Type B pancreatic cell (in vitro differentiated cells): Measurements from ENCODE around the gene CDKAL1. TPM values are rescaled to one million over a fixed set of nuclear protein-coding genes. Genes with fewer than 3 reads are reported as not detected.

ENCODE experiments used
- DNase-seq: peaks from one replicate; pipeline ENCODE4 v3.0.0; 2021; ENCODE audit warnings: mixed read lengths; ENCODE audit not compliant: unreplicated experiment; ENCODE audit errors: extremely low spot score
- H3K27ac Mint-ChIP-seq: 2 replicates; pipeline ENCODE4 v1.8.0; 2021; ENCODE audit warnings: mild to moderate bottlenecking, mixed read lengths
- H3K27me3 Mint-ChIP-seq: 2 replicates; pipeline ENCODE4 v1.8.0; 2021; ENCODE audit warnings: mixed read lengths
- H3K36me3 Mint-ChIP-seq: 2 replicates; pipeline ENCODE4 v1.8.0; 2021; ENCODE audit warnings: mixed read lengths
- H3K4me1 Mint-ChIP-seq: one replicate; pipeline ENCODE4 v1.8.0; 2021; ENCODE audit warnings: mixed read lengths; ENCODE audit not compliant: unreplicated experiment
- H3K4me3 Mint-ChIP-seq: 2 replicates; pipeline ENCODE4 v1.8.0; 2021; ENCODE audit warnings: mild to moderate bottlenecking, mixed read lengths
- H3K9me3 Mint-ChIP-seq: 2 replicates; pipeline ENCODE4 v1.8.0; 2021; ENCODE audit warnings: mixed read lengths
- total RNA-seq: library from RNA; stranded (reverse); gene quantifications from 2 replicates; pipeline ENCODE4 v1.2.1, GENCODE V29; 2021; ENCODE audit warnings: low replicate concordance
- TF ChIP-seq, protein P1 (sequence below): fragments of 200-600 bp; sonication (generic); conservative IDR thresholded peaks from 2 replicates; pipeline ENCODE4 v1.5.0; 2021; ENCODE audit warnings: antibody characterized with exemption, mild to moderate bottlenecking

The CDKAL1 gene
- total RNA-seq, 1 donor from 2014 or later = 21.0 TPM

DNA sequence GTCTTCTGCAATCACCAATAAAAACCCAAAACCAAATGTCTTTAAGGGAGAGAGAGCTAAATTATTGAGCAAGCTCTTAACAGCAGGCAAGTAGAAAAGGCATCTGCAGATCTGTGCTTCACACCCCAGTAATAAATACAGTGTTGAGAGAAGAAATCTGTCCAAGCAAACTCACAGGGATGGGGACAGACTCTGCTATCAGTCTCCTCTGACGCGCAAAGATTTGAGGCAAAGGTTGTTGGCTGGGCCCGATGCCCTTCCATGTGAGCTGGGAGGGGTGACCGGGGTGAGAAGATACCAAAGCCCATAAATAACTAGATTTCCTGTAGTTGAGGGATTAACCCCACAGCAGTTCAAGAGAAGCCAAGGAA is 744.1 kb downstream of the CDKAL1 start:
- Mint-ChIP-seq H3K27ac (no peak overlapping the region), H3K9me3 (peaks cover 18% of the 10 kb centered on the region), H3K27me3 (no peaks in the 10 kb centered on the region), H3K36me3 (peaks cover 8% of the 10 kb centered on the region), H3K4me3 (no peak overlapping the region), H3K4me1 (peaks cover 21% of the 10 kb centered on the region)
- TF ChIP-seq, protein P1, sequence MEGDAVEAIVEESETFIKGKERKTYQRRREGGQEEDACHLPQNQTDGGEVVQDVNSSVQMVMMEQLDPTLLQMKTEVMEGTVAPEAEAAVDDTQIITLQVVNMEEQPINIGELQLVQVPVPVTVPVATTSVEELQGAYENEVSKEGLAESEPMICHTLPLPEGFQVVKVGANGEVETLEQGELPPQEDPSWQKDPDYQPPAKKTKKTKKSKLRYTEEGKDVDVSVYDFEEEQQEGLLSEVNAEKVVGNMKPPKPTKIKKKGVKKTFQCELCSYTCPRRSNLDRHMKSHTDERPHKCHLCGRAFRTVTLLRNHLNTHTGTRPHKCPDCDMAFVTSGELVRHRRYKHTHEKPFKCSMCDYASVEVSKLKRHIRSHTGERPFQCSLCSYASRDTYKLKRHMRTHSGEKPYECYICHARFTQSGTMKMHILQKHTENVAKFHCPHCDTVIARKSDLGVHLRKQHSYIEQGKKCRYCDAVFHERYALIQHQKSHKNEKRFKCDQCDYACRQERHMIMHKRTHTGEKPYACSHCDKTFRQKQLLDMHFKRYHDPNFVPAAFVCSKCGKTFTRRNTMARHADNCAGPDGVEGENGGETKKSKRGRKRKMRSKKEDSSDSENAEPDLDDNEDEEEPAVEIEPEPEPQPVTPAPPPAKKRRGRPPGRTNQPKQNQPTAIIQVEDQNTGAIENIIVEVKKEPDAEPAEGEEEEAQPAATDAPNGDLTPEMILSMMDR = no peak
- no peak for DNase-seq

- TF ChIP-seq, protein P1 = no peak
- DNase-seq = no peak
- H3K4me1 Mint-ChIP-seq = peaks cover 29% of the 10 kb centered on the region
- H3K9me3 Mint-ChIP-seq = peaks cover 18% of the 10 kb centered on the region
- peaks cover 8% of the 10 kb centered on the region for H3K36me3 Mint-ChIP-seq
- H3K4me3 Mint-ChIP-seq = no peak overlapping the region
- H3K27ac Mint-ChIP-seq = no peak overlapping the region
- no peaks in the 10 kb centered on the region for H3K27me3 Mint-ChIP-seq
These were observed 745.4 kb downstream of the CDKAL1 start for GRCh38 chr6:21279619-21280018.

DNA sequence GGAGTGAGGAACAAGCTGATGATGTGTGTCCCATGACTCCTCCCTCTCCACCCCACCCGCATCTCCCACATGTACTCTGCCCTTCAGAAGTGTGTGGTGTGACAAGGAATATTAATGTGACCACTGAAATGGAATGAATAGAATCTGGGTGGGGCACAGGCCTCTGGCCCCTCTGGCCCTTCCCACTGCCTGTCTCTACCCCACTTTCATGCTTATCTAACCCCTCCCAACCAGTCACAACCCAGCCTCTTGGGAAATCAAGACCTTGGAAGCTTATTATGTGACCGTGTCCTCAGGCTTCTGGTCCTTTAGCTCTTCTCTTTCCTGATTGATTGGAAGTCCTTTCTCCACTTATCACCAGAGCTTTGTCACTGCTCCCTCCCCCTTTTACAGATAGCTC is 747.1 kb downstream of the CDKAL1 start:
- H3K36me3 Mint-ChIP-seq = peaks cover 8% of the 10 kb centered on the region
- peak overlapping the region; percentile 96 for H3K27ac Mint-ChIP-seq
- no peak for DNase-seq
- TF ChIP-seq, protein P1 = no peak
- H3K9me3 Mint-ChIP-seq = peaks cover 23% of the 10 kb centered on the region
- peaks cover 34% of the 10 kb centered on the region for H3K4me1 Mint-ChIP-seq
- H3K27me3 Mint-ChIP-seq = no peaks in the 10 kb centered on the region
- H3K4me3 Mint-ChIP-seq = peak overlapping the region; percentile 9

Other genes with a start within 250 kb of the CDKAL1 start
- 13.7 and 21.0 TPM in 2 replicates for gene E2F3, start 132.6 kb upstream of the CDKAL1 start, total RNA-seq